A549 (cell line): ENCODE measurements around the gene DTWD2. TPM values are rescaled to one million over a fixed set of nuclear protein-coding genes. Genes with fewer than 3 reads are reported as not detected.

ENCODE experiments used
- ATAC-seq, 2 experiments: fragments of 200-7000 bp in 1 of 2; fragments of >200 bp in 1 of 2; cut with Nextera tagmentation in 1 of 2; cut with Tn5 transposase in 1 of 2; 3 replicates each; pipeline versions ENCODE4 v1.8.0 to v1.9.1; 2018 to 2020; ENCODE audit warnings: mild to moderate bottlenecking in 1 of 2, moderate library complexity in 1 of 2
- CTCF ChIA-PET: fragments of 300-600 bp; sonication (Branson Sonifier 250); formaldehyde crosslinking; extraction: SDS; loops from one replicate; lab custom pipeline; 2021; ENCODE audit warnings: antibody characterized with exemption, inconsistent platforms; lab: Yijun Ruan, JAX
- POLR2A ChIA-PET: fragments of 350-600 bp; formaldehyde crosslinking; extraction: SDS; loops from one replicate; lab custom pipeline; 2021; ENCODE audit warnings: antibody characterized with exemption, inconsistent platforms; lab: Yijun Ruan, JAX
- DNase-seq, 2 experiments: peaks; one replicate each; pipeline versions ENCODE4 v3.0.0 to v3.0.0-alpha.2; 2011 to 2016; ENCODE audit warnings: low read depth in 1 of 2, low spot score in 1 of 2
- FAIRE-seq: peaks from 2 replicates; lab custom pipeline; 2011; peaks lifted over from hg19 to GRCh38; lab: Jason Lieb, UNC
- H3K27ac ChIP-seq, 2 experiments: fragments of >200 bp; sonication (Bioruptor Twin); formaldehyde crosslinking; 3 replicates each; pipeline ENCODE4 v1.5.1; 2016 to 2017
- H3K4me1 ChIP-seq: fragments of >200 bp; sonication (Bioruptor Twin); formaldehyde crosslinking; 3 replicates; pipeline ENCODE4 v1.6.1; 2016
- H3K4me2 ChIP-seq: fragments of >200 bp; sonication (Bioruptor Twin); formaldehyde crosslinking; 3 replicates; pipeline ENCODE4 v1.6.1; 2016
- H3K4me3 ChIP-seq: fragments of >200 bp; sonication (Bioruptor Twin); formaldehyde crosslinking; 3 replicates; pipeline ENCODE4 v1.5.1; 2016
- H3K9me3 ChIP-seq: fragments of >200 bp; sonication (Bioruptor Twin); formaldehyde crosslinking; 3 replicates; pipeline ENCODE4 v1.6.1; 2016
- ATOH8 ChIP-seq: fragments of 250-450 bp; sonication (Bioruptor Pico); IDR thresholded peaks from 2 replicates; pipeline ENCODE4 v1.5.0; 2020; ENCODE audit warnings: low read depth, mild to moderate bottlenecking, moderate library complexity
- BCL3 ChIP-seq: fragments of >200 bp; sonication (Bioruptor Twin); formaldehyde crosslinking; IDR thresholded peaks from 3 replicates; pipeline ENCODE4 v1.6.1; 2016
- BHLHE40 ChIP-seq: IDR thresholded peaks from 2 replicates; pipeline ENCODE4 v1.6.1; 2012; ENCODE audit warnings: low read depth, low read length, inconsistent platforms
- CBX8 ChIP-seq: fragments of 200-600 bp; sonication (generic); IDR thresholded peaks from 2 replicates; pipeline ENCODE4 v1.6.1; 2016
- CHD4 ChIP-seq: fragments of 200-600 bp; sonication (generic); IDR thresholded peaks from 2 replicates; pipeline ENCODE4 v1.6.1; 2016; ENCODE audit warnings: antibody characterized with exemption, mild to moderate bottlenecking, borderline replicate concordance
- ELK1 ChIP-seq: fragments of 150-350 bp; IDR thresholded peaks from 2 replicates; pipeline ENCODE4 v1.6.1; 2014; ENCODE audit warnings: low read depth, mild to moderate bottlenecking, low read length
- ESRRA ChIP-seq: fragments of 150-350 bp; IDR thresholded peaks from 2 replicates; pipeline ENCODE4 v1.6.1; 2014; ENCODE audit warnings: mild to moderate bottlenecking, low read length, borderline replicate concordance
- FOSL2 ChIP-seq, 2 experiments: fragments of 450-650 bp in 1 of 2; fragments of >200 bp in 1 of 2; sonication (Bioruptor Twin) in 1 of 2; formaldehyde crosslinking; IDR thresholded peaks; 2 replicates each; pipeline versions ENCODE4 v1.5.0 to v1.6.1; 2016 to 2020; ENCODE audit warnings: mild to moderate bottlenecking in 1 of 2, moderate library complexity in 1 of 2
- FOXS1 ChIP-seq: fragments of 250-450 bp; sonication (Bioruptor Pico); IDR thresholded peaks from 2 replicates; pipeline ENCODE4 v1.5.0; 2020; ENCODE audit warnings: mild to moderate bottlenecking, moderate library complexity
- HES2 ChIP-seq: fragments of >200 bp; sonication (Bioruptor Twin); formaldehyde crosslinking; IDR thresholded peaks from 2 replicates; pipeline ENCODE4 v1.6.1; 2016
- HMGXB4 ChIP-seq: fragments of 250-450 bp; sonication (Bioruptor Pico); IDR thresholded peaks from 2 replicates; pipeline ENCODE4 v1.5.0; 2021; ENCODE audit warnings: mild to moderate bottlenecking, moderate library complexity, borderline replicate concordance
- JUNB ChIP-seq: fragments of >200 bp; sonication (Bioruptor Twin); formaldehyde crosslinking; IDR thresholded peaks from 2 replicates; pipeline ENCODE4 v1.6.1; 2016
- MAZ ChIP-seq: fragments of 150-350 bp; IDR thresholded peaks from 2 replicates; pipeline ENCODE4 v1.6.1; 2014; ENCODE audit warnings: antibody characterized with exemption, low read depth, low read length, borderline replicate concordance
- NFE2L2 ChIP-seq: fragments of 150-350 bp; conservative IDR thresholded peaks from 2 replicates; pipeline ENCODE4 v1.6.1; 2014; ENCODE audit warnings: low read length
- NR3C1 ChIP-seq: fragments of >200 bp; sonication (Bioruptor Twin); formaldehyde crosslinking; IDR thresholded peaks from 3 replicates; pipeline ENCODE4 v1.6.1; 2017
- PBX3 ChIP-seq: IDR thresholded peaks from 2 replicates; pipeline ENCODE4 v1.6.1; 2012
- RAD21 ChIP-seq, 2 experiments: fragments of >200 bp in 1 of 2; sonication (Bioruptor Twin) in 1 of 2; formaldehyde crosslinking in 1 of 2; IDR thresholded peaks in 1 of 2; conservative IDR thresholded peaks in 1 of 2; 2 replicates in 1 of 2; 3 replicates in 1 of 2; pipeline ENCODE4 v1.6.1; 2012 to 2018; ENCODE audit warnings: inconsistent platforms in 1 of 2
- RCOR1 ChIP-seq: fragments of 150-350 bp; IDR thresholded peaks from 2 replicates; pipeline ENCODE4 v1.6.1; 2014; ENCODE audit warnings: antibody characterized with exemption, low read length, low read depth
- ZC3H11A ChIP-seq: fragments of 450-650 bp; IDR thresholded peaks from 2 replicates; pipeline ENCODE4 v1.6.1; 2014; ENCODE audit warnings: antibody characterized with exemption, mild to moderate bottlenecking
- ZFP36 ChIP-seq: fragments of 450-650 bp; IDR thresholded peaks from 2 replicates; pipeline ENCODE4 v1.6.1; 2014; ENCODE audit warnings: borderline replicate concordance; ENCODE audit not compliant: partially characterized antibody
- WGBS: methylation state at CpG from one replicate; pipeline ENCODE4 v1.1.6; 2017; ENCODE audit errors: missing lambda C conversion rate; 5-methylcytosine and 5-hydroxymethylcytosine counted together
- polyA plus RNA-seq, 4 experiments: library from polyadenylated mRNA; depleted of rRNA in 3 of 4; stranded (reverse); fragments of >200 nt; fragmentation: RNase III in 1 of 4; extraction: RNeasy Plus Mini Kit Qiagen cat#74134 plus additional on column Dnase treatment in 1 of 4; gene quantifications; 2 replicates in 3 of 4; 3 replicates in 1 of 4; pipeline ENCODE4 v1.2.3, GENCODE V29; 2011 to 2017

DTWD2 gene
- polyA plus RNA-seq, 2 of the 4 experiments (the other 2 are of a cell fraction) = 3.7 to 4.8 TPM

- TF ChIP-seq HMGXB4 (CRISPR knock-in tag) (no peak), ZC3H11A (peak; percentile 93)
- Histone ChIP-seq H3K4me1 (no peaks in the 10 kb centered on the region), H3K9me3 (no peaks in the 10 kb centered on the region), H3K4me2 (no peak overlapping the region), H3K4me3 (no peak overlapping the region), H3K27ac (no peak overlapping the region)
- DNase-seq (no peak), ATAC-seq (no peak), FAIRE-seq (no peak)
- WGBS = 79% methylated on average over 1 of the region's 1 CpG
- POLR2A ChIA-PET = no interaction called here
- CTCF ChIA-PET = no interaction called here
These were observed 54.6 kb downstream of the DTWD2 start for GRCh38 chr5:118933703-118934102.

GRCh38 chr5:118931564-118931963, 56.8 kb downstream of the DTWD2 start:
- Histone ChIP-seq H3K27ac (no peak overlapping the region), H3K9me3 (no peaks in the 10 kb centered on the region), H3K4me2 (no peak overlapping the region), H3K4me1 (no peaks in the 10 kb centered on the region), H3K4me3 (no peak overlapping the region)
- ChIA-PET POLR2A (no interaction called here), CTCF (no interaction called here)
- no peak for DNase-seq
- 85% methylated on average over 1 of the region's 1 CpG for WGBS
- no peak for ATAC-seq
- TF ChIP-seq NFE2L2 = no peak
- no peak for TF ChIP-seq ATOH8 (CRISPR knock-in tag)
- TF ChIP-seq ZFP36 = no peak
- no peak for TF ChIP-seq NR3C1
- no peak for TF ChIP-seq BCL3
- TF ChIP-seq JUNB = no peak
- peak; percentile 28 for FAIRE-seq

- Histone ChIP-seq H3K9me3 (no peaks in the 10 kb centered on the region), H3K4me1 (no peaks in the 10 kb centered on the region), H3K27ac (no peak overlapping the region), H3K4me2 (no peak overlapping the region), H3K4me3 (no peak overlapping the region)
- CTCF ChIA-PET = no interaction called here
- FAIRE-seq = no peak
- TF ChIP-seq ESRRA = no peak
- TF ChIP-seq HES2 = no peak
- no peak for TF ChIP-seq ATOH8 (CRISPR knock-in tag)
- no peak for TF ChIP-seq MAZ
- no peak for TF ChIP-seq CBX8
- TF ChIP-seq, all 56 proteins: peak for 0
- ATAC-seq = no peak
- 88% methylated on average over 1 of the region's 1 CpG for WGBS
- POLR2A ChIA-PET = no interaction called here
- DNase-seq = no peak
These were observed 64.3 kb downstream of the DTWD2 start for GRCh38 chr5:118924006-118924389.

- WGBS = 89% methylated on average over 15 of the region's 15 CpGs
- H3K9me3 ChIP-seq = no peaks in the 10 kb centered on the region
- H3K4me1 ChIP-seq = no peaks in the 10 kb centered on the region
- ATAC-seq (no peak), FAIRE-seq (no peak), DNase-seq (no peak)
- H3K4me3 ChIP-seq = no peak overlapping the region
- no peak overlapping the region for H3K27ac ChIP-seq
- H3K4me2 ChIP-seq = no peak overlapping the region
- ChIA-PET CTCF (interaction anchor here (1.0 kb wide), 1 partner anchor 17 kb away, joined by 3 read pairs; no protein-coding TSS in a partner anchor), POLR2A (no interaction called here)
- no peak for TF ChIP-seq FOSL2 (IDR thresholded peaks at IDR 0.05)
- no peak for TF ChIP-seq FOSL2 (CRISPR knock-in tag; IDR thresholded peaks at IDR 0.05)
- TF ChIP-seq FOXS1 = no peak
- no peak for TF ChIP-seq RAD21 (conservative IDR thresholded peaks at IDR 0.05 in 1 of 2, IDR thresholded peaks at IDR 0.05 in 1 of 2)
- TF ChIP-seq ZFP36 = no peak
- no peak for TF ChIP-seq RCOR1
- TF ChIP-seq CHD4 = no peak
- TF ChIP-seq PBX3 = no peak
- TF ChIP-seq ELK1 = no peak
- TF ChIP-seq BHLHE40 = no peak
- TF ChIP-seq ATOH8 (CRISPR knock-in tag) = no peak
These were observed 64.9 kb downstream of the DTWD2 start for GRCh38 chr5:118923295-118924005.
